A549 (cell line): ENCODE results near the gene SERPINB12.

Experiments used
- EP300 ChIP-seq, 2 experiments: fragments of >200 bp; sonication (Bioruptor Twin); formaldehyde crosslinking; IDR thresholded peaks; 2 replicates in 1 of 2; 3 replicates in 1 of 2; pipeline ENCODE4 v1.6.1; 2016 to 2017
- FOXS1 ChIP-seq: fragments of 250-450 bp; sonication (Bioruptor Pico); IDR thresholded peaks from 2 replicates; pipeline ENCODE4 v1.5.0; 2020; ENCODE audit warnings: mild to moderate bottlenecking, moderate library complexity
- JUN ChIP-seq, 2 experiments: fragments of >200 bp; sonication (Bioruptor Twin); formaldehyde crosslinking; IDR thresholded peaks; 2 replicates in 1 of 2; 3 replicates in 1 of 2; pipeline ENCODE4 v1.6.1; 2016 to 2017
- PHF8 ChIP-seq: fragments of 200-600 bp; sonication (generic); IDR thresholded peaks from 2 replicates; pipeline ENCODE4 v1.6.1; 2016; ENCODE audit warnings: low read depth, mild to moderate bottlenecking, antibody characterized with exemption, moderate library complexity, borderline replicate concordance
- RFX5 ChIP-seq: fragments of 450-650 bp; IDR thresholded peaks from 2 replicates; pipeline ENCODE4 v1.7.1; 2014; ENCODE audit warnings: antibody characterized with exemption, mild to moderate bottlenecking, moderate library complexity
- SMC3 ChIP-seq: fragments of >200 bp; sonication (Bioruptor Twin); formaldehyde crosslinking; IDR thresholded peaks from 3 replicates; pipeline ENCODE4 v1.6.1; 2018; ENCODE audit warnings: inconsistent platforms
- TF ChIP-seq, protein P1 (sequence below): fragments of >200 bp; sonication (Bioruptor Twin); formaldehyde crosslinking; IDR thresholded peaks from 3 replicates; pipeline ENCODE4 v1.5.1; 2016

DNA sequence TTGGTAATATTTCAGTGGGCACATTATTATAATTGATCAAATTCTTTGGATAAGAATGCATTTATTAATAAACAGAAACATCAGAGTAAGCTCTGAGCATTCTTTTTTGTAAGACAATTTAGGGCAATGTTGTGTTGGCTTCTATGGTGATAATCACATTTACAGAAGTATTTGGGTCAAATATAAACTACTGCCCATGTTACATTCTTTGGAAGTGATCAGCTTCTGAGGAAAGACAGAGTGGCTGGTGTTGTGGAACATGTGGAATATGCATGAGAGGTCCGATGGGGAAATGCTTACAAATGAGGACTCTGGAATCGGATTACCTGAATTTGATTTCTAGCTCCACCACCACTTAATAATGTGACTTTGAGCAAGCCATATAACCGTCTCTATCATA, 64.4 kb downstream of the SERPINB12 start:
- no peak for TF ChIP-seq EP300 (IDR thresholded peaks at IDR 0.05)
- TF ChIP-seq FOXS1 (CRISPR knock-in tag), result no peak
- TF ChIP-seq, protein P1, sequence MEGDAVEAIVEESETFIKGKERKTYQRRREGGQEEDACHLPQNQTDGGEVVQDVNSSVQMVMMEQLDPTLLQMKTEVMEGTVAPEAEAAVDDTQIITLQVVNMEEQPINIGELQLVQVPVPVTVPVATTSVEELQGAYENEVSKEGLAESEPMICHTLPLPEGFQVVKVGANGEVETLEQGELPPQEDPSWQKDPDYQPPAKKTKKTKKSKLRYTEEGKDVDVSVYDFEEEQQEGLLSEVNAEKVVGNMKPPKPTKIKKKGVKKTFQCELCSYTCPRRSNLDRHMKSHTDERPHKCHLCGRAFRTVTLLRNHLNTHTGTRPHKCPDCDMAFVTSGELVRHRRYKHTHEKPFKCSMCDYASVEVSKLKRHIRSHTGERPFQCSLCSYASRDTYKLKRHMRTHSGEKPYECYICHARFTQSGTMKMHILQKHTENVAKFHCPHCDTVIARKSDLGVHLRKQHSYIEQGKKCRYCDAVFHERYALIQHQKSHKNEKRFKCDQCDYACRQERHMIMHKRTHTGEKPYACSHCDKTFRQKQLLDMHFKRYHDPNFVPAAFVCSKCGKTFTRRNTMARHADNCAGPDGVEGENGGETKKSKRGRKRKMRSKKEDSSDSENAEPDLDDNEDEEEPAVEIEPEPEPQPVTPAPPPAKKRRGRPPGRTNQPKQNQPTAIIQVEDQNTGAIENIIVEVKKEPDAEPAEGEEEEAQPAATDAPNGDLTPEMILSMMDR, result no peak
- TF ChIP-seq RFX5, result no peak
- no peak for TF ChIP-seq JUN (IDR thresholded peaks at IDR 0.05)
- TF ChIP-seq PHF8, result no peak
- no peak for TF ChIP-seq SMC3
